Gastrocnemius medialis (tissue), 4 donors: ENCODE data around the gene IL4R. TPM values are rescaled to one million over a fixed set of nuclear protein-coding genes. Genes with fewer than 3 reads are reported as not detected.
A peak's percentile ranks its signal among the peaks of the same experiment; 100 is the strongest.

ENCODE experiments used
- ATAC-seq, 2 donors: fragments of 150-250 bp; one replicate each; pipeline ENCODE4 v1.9.1; 2016
- DNase-seq, 2 donors: peaks; one replicate each; pipeline ENCODE4 v3.0.0-alpha.2; 2019
- H3K27ac ChIP-seq, 4 donors: fragments of 200-600 bp; sonication (generic); 1 replicate in 1 of 4; 2 replicates in 3 of 4; pipeline ENCODE4 v1.5.1; 2016 to 2018; ENCODE audit warnings: mild to moderate bottlenecking in 2 of 4, moderate library complexity in 1 of 4
- H3K27me3 ChIP-seq, 3 donors: fragments of 200-600 bp; sonication (generic) in 2 of 3; 1 replicate in 1 of 3; 2 replicates in 2 of 3; pipeline versions ENCODE4 v1.5.1 to v1.6.0; 2016 to 2019; ENCODE audit warnings: mild to moderate bottlenecking in 1 of 3, moderate library complexity in 1 of 3
- H3K36me3 ChIP-seq, 2 donors: fragments of 200-600 bp; sonication (generic) in 1 of 2; one replicate each; pipeline ENCODE4 v1.5.1; 2017 to 2018
- H3K4me1 ChIP-seq, 2 donors: fragments of 200-600 bp; sonication (generic) in 1 of 2; one replicate each; pipeline ENCODE4 v1.5.1; 2016 to 2017; ENCODE audit warnings: mild to moderate bottlenecking in 2 of 2
- H3K4me3 ChIP-seq, 4 donors: fragments of 200-600 bp; sonication (generic) in 3 of 4; 1 replicate in 1 of 4; 2 replicates in 3 of 4; pipeline ENCODE4 v1.5.1; 2016 to 2019; ENCODE audit warnings: mild to moderate bottlenecking in 2 of 4
- H3K9me3 ChIP-seq, 3 donors: fragments of 200-600 bp; sonication (generic) in 2 of 3; 1 replicate in 1 of 3; 2 replicates in 2 of 3; pipeline ENCODE4 v1.5.1; 2016 to 2019
- POLR2A ChIP-seq, 2 donors: fragments of 450-650 bp; IDR thresholded peaks; one replicate each; pipeline ENCODE4 v1.6.1; 2017; ENCODE audit warnings: antibody characterized with exemption in 2 of 2, mild to moderate bottlenecking in 2 of 2, moderate library complexity in 2 of 2
- in situ Hi-C, 4 donors: fragments of 200-750 bp; cut with MboI; loops; one replicate each; pipeline versions ENCODE4 v1.15.0 to v1.8.0; 2017; ENCODE audit warnings: low sequenced_read_pairs in 4 of 4
- intact Hi-C: fragments of 100-400 bp; cut with DNase I; formaldehyde crosslinking; loops from one replicate; pipeline ENCODE4 v1.15.1; 2023; ENCODE audit warnings: low total_unique reads
- total RNA-seq, 4 donors: library from RNA; depleted of rRNA; stranded (reverse); fragments of >200 nt; gene quantifications; one replicate each; pipeline versions ENCODE4 v1.1.0 to v1.2.3, GENCODE V29; 2016
- TF ChIP-seq, protein P1 (sequence below), 5 experiments: fragments of 450-650 bp in 3 of 5; fragments of 200-600 bp in 2 of 5; sonication (generic) in 2 of 5; IDR thresholded peaks in 4 of 5; conservative IDR thresholded peaks in 1 of 5; 1 replicate in 4 of 5; 2 replicates in 1 of 5; pipeline ENCODE4 v1.5.1; 2016 to 2019; ENCODE audit warnings: antibody characterized with exemption in 5 of 5, mild to moderate bottlenecking in 3 of 5, moderate library complexity in 3 of 5

Gene IL4R
- total RNA-seq, 4 donors from 2014 or later, result 4.5 to 7.4 (median 6.5) TPM

- no peak for ATAC-seq
- in situ Hi-C loops, result loop anchor here in 1 of 4 donors (25.0 kb wide), 1 partner anchor 91 kb away; the partner anchor contains the start of gene IL21R
- no peak for DNase-seq
Observed at GRCh38 chr16:27321013-27321915, 7.5 kb downstream of the IL4R start.

GRCh38 chr16:27322858-27323780 lies 9.3 kb downstream of the IL4R start:
- in situ Hi-C loops (loop anchor here in 1 of 4 donors (25.0 kb wide), 1 partner anchor 89 kb away; the partner anchor contains the start of gene IL21R), intact Hi-C loops (no loop called here)
- no peak overlapping the region for H3K4me3 ChIP-seq
- no peaks in the 10 kb centered on the region for H3K36me3 ChIP-seq
- no peak for DNase-seq
- H3K27ac ChIP-seq, result no peak overlapping the region
- no peaks in the 10 kb centered on the region for H3K27me3 ChIP-seq
- H3K4me1 ChIP-seq, result peaks cover 6 to 8% of the 10 kb centered on the region in 2 donors
- ATAC-seq, result no peak
- TF ChIP-seq, protein P1, sequence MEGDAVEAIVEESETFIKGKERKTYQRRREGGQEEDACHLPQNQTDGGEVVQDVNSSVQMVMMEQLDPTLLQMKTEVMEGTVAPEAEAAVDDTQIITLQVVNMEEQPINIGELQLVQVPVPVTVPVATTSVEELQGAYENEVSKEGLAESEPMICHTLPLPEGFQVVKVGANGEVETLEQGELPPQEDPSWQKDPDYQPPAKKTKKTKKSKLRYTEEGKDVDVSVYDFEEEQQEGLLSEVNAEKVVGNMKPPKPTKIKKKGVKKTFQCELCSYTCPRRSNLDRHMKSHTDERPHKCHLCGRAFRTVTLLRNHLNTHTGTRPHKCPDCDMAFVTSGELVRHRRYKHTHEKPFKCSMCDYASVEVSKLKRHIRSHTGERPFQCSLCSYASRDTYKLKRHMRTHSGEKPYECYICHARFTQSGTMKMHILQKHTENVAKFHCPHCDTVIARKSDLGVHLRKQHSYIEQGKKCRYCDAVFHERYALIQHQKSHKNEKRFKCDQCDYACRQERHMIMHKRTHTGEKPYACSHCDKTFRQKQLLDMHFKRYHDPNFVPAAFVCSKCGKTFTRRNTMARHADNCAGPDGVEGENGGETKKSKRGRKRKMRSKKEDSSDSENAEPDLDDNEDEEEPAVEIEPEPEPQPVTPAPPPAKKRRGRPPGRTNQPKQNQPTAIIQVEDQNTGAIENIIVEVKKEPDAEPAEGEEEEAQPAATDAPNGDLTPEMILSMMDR (IDR thresholded peaks at IDR 0.05 in 4 of 5, conservative IDR thresholded peaks at IDR 0.05 in 1 of 5), result no peak
- no peak for TF ChIP-seq POLR2A (IDR thresholded peaks at IDR 0.05)
- H3K9me3 ChIP-seq, result no peaks in the 10 kb centered on the region

More at GRCh38 chr16:27321013-27321915, 7.5 kb downstream of the IL4R start:
- Histone ChIP-seq H3K4me1 (peaks cover 0 to 3% of the 10 kb centered on the region in 2 donors), H3K36me3 (no peaks in the 10 kb centered on the region), H3K27ac (peak overlapping the region in 2 of 4 donors; percentile 10 to 36), H3K9me3 (no peaks in the 10 kb centered on the region), H3K27me3 (no peaks in the 10 kb centered on the region), H3K4me3 (no peak overlapping the region)
- TF ChIP-seq, protein P1 (IDR thresholded peaks at IDR 0.05 in 4 of 5, conservative IDR thresholded peaks at IDR 0.05 in 1 of 5), result no peak
- no peak for TF ChIP-seq POLR2A (IDR thresholded peaks at IDR 0.05)
- intact Hi-C loops, result no loop called here

DNA sequence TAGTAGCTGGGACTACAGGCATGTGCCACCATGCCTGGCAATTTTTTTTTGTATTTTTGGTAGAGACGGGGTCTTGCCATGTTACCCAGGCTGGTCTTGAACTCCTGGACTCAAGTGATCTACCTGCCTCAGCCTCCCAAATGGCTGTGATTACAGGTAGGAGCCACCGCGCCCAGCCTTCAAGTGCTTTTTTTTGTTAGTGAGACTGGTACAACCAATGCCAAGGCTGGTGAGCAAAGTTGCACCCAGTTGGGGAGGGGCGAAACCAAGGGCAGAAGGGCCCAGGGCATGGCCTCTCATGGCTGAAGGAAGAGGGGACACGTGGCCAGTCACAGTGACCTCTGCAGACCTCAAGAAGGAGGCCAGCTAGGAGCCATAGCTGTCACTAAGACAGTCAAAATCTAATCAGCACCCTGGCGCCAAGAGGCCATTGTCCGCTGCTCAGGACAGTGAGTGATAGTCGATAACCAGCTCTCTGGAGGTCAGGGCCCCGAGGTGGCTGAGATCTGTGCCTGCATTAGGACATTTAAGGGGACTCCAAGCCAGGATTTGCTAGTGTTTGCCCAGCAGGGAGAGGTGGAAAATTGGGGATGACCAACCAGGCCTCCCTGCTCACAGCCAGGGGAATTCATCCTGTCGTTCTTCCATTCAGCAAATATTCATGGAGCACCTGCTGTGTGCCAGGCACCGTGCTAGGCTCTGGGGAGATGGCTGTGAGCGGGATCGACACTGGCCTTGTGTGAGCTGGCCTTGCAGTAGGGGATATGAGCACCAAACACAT lies 10.2 kb downstream of the IL4R start:
- intact Hi-C loops, result no loop called here
- H3K4me3 ChIP-seq, result no peak overlapping the region
- peaks cover 6 to 8% of the 10 kb centered on the region in 2 donors for H3K4me1 ChIP-seq
- peak overlapping the region in 3 of 4 donors; percentile 29 to 70 (median 50) for H3K27ac ChIP-seq
- no peak for TF ChIP-seq POLR2A (IDR thresholded peaks at IDR 0.05)
- TF ChIP-seq, protein P1 (IDR thresholded peaks at IDR 0.05 in 4 of 5, conservative IDR thresholded peaks at IDR 0.05 in 1 of 5), result no peak
- ATAC-seq (no peak), DNase-seq (no peak)
- no peaks in the 10 kb centered on the region for H3K9me3 ChIP-seq
- no peaks in the 10 kb centered on the region for H3K27me3 ChIP-seq
- H3K36me3 ChIP-seq, result no peaks in the 10 kb centered on the region
- in situ Hi-C loops, result loop anchor here in 1 of 4 donors (25.0 kb wide), 1 partner anchor 88 kb away; the partner anchor contains the start of gene IL21R

GRCh38 chr16:27324851-27325301 lies 11.1 kb downstream of the IL4R start:
- ATAC-seq (no peak), DNase-seq (no peak)
- Histone ChIP-seq H3K27me3 (no peaks in the 10 kb centered on the region), H3K36me3 (no peaks in the 10 kb centered on the region), H3K4me1 (peaks cover 8 to 10% of the 10 kb centered on the region in 2 donors), H3K27ac (peak overlapping the region in 3 of 4 donors; percentile 50 to 79 (median 70)), H3K4me3 (no peak overlapping the region), H3K9me3 (no peaks in the 10 kb centered on the region)
- TF ChIP-seq, protein P1 (IDR thresholded peaks at IDR 0.05 in 4 of 5, conservative IDR thresholded peaks at IDR 0.05 in 1 of 5), result no peak
- TF ChIP-seq POLR2A (IDR thresholded peaks at IDR 0.05), result no peak
- intact Hi-C loops, result no loop called here
- in situ Hi-C loops, result loop anchor here in 1 of 4 donors (25.0 kb wide), 1 partner anchor 87 kb away; the partner anchor contains the start of gene IL21R
